NCI-H1092 (cell line): ENCODE results near the gene PSMA3.
"Not testable (repeated sequence)": the region's sequence is repeated elsewhere in the genome, so short reads cannot be mapped to it uniquely, and the experiment has no call there.

Experiments
- DNase-seq: peaks from one replicate; lab custom pipeline; 2025; lab: John Stamatoyannopoulos, UW

The PSMA3 gene

DNA sequence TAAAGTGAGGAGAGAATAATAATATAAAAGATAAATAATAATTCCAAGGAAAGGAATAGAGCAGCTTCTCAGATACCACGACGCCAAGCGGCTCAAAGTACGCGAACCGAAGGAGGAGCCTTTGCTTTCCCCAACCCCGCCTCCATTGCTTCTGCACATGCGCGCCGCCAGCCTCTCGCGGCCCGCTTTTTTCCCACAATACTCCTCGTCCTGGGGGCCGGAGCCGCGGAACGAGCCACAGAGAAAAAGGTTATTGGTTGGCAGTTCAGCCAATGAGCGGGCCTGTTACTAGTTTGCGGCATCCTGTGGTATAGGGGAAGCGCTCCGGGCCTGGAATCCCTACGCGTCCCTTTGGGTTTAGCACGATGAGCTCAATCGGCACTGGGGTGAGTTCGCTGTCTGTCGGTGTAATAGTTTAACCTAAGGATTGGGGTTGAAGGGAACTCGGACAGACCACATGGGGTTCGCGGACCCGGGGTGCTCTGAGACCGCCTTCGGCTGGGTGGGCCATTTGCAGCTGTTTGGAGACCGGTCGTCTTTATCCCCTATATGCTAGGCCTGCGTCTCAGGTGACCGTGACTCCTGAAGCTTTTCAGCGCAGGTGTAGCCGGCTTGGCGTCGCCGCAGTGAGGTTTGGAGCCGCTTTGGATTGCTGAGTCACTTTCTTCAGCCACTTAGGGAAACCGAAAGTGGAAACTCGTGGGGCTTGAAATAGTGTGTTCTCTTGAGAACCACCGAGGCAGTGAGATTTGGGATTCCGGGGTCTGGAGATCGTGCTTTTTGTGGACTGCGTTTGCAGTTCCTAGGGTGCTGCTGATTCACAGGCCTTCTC, at the start of gene PSMA3:
Gene PSMA3, plus strand, starts transcription at position 288 of the 832 bp plus-strand sequence. Its CDS starts 78 bp downstream, at position 366.
- peak; percentile 98 for DNase-seq

GRCh38 chr14:58196198-58196597, 48.4 kb upstream of the PSMA3 start:
- DNase-seq: no peak

GRCh38 chr14:58198086-58198485, 46.6 kb upstream of the PSMA3 start:
- DNase-seq: no peak

GRCh38 chr14:58199726-58200479, 44.7 kb upstream of the PSMA3 start, which contains the start of gene ACTR10:
Gene ACTR10 (plus strand): TSS chr14:58200149. CDS start chr14:58200218, 69 bp downstream.
- peak; percentile 86 for DNase-seq

DNA sequence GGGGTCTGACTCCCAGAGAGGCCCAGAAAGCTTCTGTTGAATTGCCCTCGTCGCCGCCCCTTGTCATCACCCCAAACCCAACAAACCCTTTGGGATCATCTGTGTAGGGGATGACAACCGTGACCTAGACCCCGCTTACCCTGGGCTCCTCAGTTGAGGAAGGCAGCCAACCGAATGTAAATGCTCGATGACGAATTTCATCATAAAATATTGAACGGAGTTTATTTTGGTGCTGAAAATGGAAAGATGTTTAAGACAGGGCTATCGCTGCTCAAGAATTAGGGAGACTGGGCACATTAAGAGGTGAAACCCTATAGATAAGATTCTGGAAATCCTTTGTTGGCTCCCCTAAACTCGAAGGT, 44.2 kb upstream of the PSMA3 start:
- no peak for DNase-seq

GRCh38 chr14:58200846-58201245, 43.8 kb upstream of the PSMA3 start:
- DNase-seq: no peak

GRCh38 chr14:58213176-58213575, 31.5 kb upstream of the PSMA3 start:
- DNase-seq: no peak

GRCh38 chr14:58215191-58215914, 29.3 kb upstream of the PSMA3 start:
- DNase-seq: no peak

DNA sequence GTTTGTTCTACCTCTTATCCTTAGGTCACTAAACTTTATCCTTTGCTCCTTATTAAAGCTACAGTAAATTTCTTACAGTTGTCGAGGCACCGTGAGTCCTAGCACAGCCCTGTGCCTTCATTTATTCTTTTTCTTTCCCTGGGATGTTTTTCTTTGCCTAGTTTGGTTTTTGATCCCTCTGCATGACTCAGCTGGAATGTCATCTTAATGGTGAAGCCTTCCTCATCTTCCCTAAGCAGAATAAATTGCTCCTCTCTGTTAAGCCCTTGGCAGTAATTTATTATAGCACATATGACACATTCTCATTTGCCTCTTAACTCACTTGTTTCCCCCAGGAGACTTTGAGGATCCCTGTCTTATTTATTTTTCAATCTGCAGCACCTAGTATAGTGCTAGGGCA, 28.1 kb upstream of the PSMA3 start:
- no peak for DNase-seq

DNA sequence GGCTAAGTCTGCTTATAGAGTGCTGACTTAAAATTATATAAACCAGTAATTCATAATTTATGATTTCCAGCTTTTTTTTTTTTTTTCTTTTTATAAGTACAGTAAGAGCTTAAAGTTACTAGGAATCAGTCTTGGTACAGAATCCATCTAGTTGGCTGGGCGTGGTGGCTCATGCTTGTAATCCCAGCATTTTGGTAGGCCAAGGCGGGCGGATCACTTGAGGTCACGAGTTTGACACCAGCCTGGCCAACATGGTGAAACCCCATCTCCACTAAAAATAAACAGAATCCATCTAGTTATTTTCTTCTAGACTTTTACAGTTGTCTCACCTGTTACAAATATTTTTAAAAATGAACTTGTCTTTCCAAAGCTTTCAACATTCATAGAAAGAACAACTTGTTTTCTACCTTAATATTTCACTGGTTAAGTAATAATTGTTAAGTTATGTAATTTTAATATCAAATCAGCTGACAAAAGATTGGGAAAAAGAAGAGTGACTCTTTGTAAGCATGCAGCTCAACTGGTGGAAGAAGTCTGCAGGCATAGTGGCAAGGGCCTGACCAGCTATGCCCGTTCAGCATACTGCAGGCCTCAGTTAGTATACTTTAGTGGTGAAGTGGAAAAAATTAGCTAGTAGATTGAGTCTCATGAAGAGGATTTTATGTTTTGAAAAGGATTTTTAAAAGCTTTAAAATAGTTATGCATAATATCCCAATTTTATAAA, 17.4 kb upstream of the PSMA3 start:
- no peak for DNase-seq

DNA sequence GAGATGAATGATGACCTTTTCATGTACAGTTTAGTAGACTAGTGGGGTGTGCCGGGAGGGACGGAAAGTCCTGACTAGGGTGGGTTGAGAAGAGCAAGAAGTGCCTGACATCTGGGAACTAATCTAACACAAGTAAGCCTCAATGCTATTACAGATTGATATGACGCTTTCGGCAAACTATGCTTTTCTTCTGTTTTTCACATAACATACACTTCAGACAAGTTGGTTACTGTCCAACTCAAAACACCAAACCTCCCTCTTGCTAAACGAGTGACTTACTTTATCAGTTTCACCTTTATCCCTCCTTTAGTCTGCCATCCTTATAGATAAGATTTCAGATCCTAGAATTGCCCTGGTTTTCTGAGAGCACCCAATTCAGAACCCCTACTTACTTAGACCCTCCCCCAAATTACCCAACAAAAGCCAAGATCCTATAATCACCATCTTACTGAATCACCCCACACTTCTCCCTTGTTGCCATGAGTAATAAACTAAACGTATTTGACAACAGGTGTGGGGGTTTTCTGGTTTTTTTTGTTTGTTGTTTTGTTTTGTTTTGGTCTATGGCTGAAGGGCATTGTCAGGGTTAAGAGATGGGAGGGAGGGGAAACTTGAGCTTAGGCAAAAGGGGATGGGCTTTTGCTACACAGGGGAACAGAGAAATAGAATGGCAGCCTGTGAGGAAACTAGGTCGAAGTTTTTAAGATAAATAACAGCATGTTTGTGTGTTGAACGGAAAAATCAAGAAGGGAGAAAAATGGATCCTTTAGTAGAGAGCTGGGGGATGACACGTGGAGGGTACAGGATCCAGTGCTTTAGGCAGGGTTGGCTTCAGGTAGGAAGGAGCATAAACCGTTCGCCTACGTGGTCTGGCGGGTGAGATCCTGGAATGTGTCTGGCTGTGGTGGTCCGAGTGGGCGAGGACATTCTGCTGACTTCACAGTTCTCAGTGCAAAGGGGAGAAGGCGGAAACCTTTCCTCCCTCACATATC, 6.1 kb upstream of the PSMA3 start:
- DNase-seq: no peak

- peak; percentile 16 for DNase-seq
These were observed 5.1 kb upstream of the PSMA3 start for GRCh38 chr14:58239244-58240195.

GRCh38 chr14:58243790-58244555, 670 bp upstream of the PSMA3 start:
- DNase-seq: peak; percentile 71

DNA sequence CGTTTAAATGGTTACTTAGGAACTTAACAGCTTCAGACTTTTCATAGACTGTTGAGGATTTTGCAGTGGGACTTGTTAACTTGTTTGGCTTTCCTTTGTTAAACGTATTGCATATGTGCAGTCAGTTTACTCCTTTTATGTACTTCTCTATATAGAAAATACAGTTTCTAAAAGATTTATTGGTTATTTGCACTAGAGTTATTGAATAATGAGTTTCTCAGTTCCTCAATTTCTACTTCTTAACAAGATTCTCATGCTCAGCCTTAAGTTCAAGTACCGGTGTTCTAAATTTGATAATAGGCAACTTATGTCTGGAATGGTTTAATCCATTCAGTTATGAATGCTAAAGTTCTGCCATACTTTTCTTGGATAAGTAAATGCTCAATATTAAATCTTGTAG, 919 bp downstream of the PSMA3 start:
- no peak for DNase-seq

GRCh38 chr14:58249611-58250010, 5.0 kb downstream of the PSMA3 start:
- DNase-seq: no peak

DNA sequence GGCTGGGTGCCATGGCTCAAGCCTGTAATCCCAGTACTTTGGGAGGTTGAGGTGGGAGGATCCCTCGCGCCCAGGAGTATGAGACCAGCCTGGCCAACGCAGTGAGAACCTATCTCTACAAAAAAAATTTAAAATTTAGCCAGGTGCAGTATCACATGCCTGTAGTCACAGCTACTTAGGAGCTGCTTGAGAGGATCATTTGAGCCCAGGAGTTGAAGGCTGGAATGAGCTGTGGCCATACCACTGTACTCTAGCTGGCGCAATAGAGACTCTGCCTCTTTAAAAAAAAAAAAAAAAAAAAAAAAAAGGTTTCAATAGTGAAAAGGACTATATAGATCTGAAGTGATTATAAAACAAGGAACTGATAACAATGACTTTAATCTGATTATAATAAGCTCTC, 13.5 kb downstream of the PSMA3 start:
- no peak for DNase-seq

- not testable (repeated sequence) for DNase-seq
These were observed 17.4 kb downstream of the PSMA3 start for GRCh38 chr14:58262005-58262404.

- DNase-seq: no peak
These were observed 20.8 kb downstream of the PSMA3 start for GRCh38 chr14:58265401-58265800.

- DNase-seq: no peak
These were observed 26.0 kb downstream of the PSMA3 start for GRCh38 chr14:58270628-58271027.
